Mesothelial cell of epicardium (in vitro differentiated cells): Measurements from ENCODE around the gene TRAF2. TPM values are rescaled to one million over a fixed set of nuclear protein-coding genes. Genes with fewer than 3 reads are reported as not detected.

ENCODE experiments used
- DNase-seq, 2 experiments: peaks; one replicate each; pipeline ENCODE4 v3.0.0; 2021; ENCODE audit warnings: low spot score in 2 of 2; ENCODE audit not compliant: unreplicated experiment in 2 of 2
- H3K27ac Mint-ChIP-seq: 2 replicates; pipeline ENCODE4 v1.8.0; 2021; ENCODE audit warnings: mixed read lengths
- H3K27me3 Mint-ChIP-seq: 2 replicates; pipeline ENCODE4 v1.8.0; 2021; ENCODE audit warnings: low read depth, mixed read lengths
- H3K36me3 Mint-ChIP-seq: 2 replicates; pipeline ENCODE4 v1.8.0; 2021; ENCODE audit warnings: mixed read lengths
- H3K4me1 Mint-ChIP-seq: 2 replicates; pipeline ENCODE4 v1.8.0; 2021; ENCODE audit warnings: mixed read lengths
- H3K4me3 Mint-ChIP-seq: 2 replicates; pipeline ENCODE4 v1.8.0; 2021; ENCODE audit warnings: mild to moderate bottlenecking, moderate library complexity, mixed read lengths
- H3K9me3 Mint-ChIP-seq: 2 replicates; pipeline ENCODE4 v1.8.0; 2021; ENCODE audit warnings: mixed read lengths
- total RNA-seq: library from RNA; stranded (reverse); gene quantifications from 3 replicates; pipeline ENCODE4 v1.2.1, GENCODE V29; 2021
- TF ChIP-seq, protein P1 (sequence below): fragments of 200-600 bp; sonication (generic); IDR thresholded peaks from one replicate; pipeline ENCODE4 v1.5.0; 2021; ENCODE audit warnings: antibody characterized with exemption; ENCODE audit not compliant: unreplicated experiment

TRAF2 gene
- total RNA-seq, 1 donor from 2014 or later = 17.4 TPM

DNA sequence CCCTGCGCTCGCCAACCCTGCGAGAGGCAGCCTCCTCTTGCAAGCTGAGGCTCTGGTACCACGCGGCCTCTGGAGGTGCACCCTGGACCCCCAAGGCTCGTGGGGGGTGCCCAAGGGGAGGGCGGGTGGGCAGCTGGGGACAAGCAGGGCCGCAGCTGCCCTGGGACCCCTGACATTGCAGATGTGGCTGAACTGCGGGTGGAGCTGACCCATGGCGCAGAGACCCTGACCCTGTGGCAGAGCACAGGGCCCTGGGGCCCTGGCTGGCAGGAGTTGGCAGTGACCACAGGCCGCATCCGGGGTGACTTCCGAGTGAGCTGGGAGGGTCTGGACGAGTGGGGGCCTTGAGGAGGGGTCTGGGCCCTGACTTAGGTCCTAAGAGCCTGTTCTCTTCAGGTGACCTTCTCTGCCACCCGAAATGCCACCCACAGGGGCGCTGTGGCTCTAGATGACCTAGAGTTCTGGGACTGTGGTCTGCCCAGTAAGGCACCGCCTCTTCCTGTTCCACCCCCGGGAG lies 32.7 kb upstream of the TRAF2 start:
- no peaks in the 10 kb centered on the region for H3K9me3 Mint-ChIP-seq
- H3K4me3 Mint-ChIP-seq = no peak overlapping the region
- TF ChIP-seq, protein P1, sequence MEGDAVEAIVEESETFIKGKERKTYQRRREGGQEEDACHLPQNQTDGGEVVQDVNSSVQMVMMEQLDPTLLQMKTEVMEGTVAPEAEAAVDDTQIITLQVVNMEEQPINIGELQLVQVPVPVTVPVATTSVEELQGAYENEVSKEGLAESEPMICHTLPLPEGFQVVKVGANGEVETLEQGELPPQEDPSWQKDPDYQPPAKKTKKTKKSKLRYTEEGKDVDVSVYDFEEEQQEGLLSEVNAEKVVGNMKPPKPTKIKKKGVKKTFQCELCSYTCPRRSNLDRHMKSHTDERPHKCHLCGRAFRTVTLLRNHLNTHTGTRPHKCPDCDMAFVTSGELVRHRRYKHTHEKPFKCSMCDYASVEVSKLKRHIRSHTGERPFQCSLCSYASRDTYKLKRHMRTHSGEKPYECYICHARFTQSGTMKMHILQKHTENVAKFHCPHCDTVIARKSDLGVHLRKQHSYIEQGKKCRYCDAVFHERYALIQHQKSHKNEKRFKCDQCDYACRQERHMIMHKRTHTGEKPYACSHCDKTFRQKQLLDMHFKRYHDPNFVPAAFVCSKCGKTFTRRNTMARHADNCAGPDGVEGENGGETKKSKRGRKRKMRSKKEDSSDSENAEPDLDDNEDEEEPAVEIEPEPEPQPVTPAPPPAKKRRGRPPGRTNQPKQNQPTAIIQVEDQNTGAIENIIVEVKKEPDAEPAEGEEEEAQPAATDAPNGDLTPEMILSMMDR = no peak
- H3K27me3 Mint-ChIP-seq = no peaks in the 10 kb centered on the region
- H3K27ac Mint-ChIP-seq = no peak overlapping the region
- H3K36me3 Mint-ChIP-seq = no peaks in the 10 kb centered on the region
- peaks cover 5% of the 10 kb centered on the region for H3K4me1 Mint-ChIP-seq
- no peak for DNase-seq

DNA sequence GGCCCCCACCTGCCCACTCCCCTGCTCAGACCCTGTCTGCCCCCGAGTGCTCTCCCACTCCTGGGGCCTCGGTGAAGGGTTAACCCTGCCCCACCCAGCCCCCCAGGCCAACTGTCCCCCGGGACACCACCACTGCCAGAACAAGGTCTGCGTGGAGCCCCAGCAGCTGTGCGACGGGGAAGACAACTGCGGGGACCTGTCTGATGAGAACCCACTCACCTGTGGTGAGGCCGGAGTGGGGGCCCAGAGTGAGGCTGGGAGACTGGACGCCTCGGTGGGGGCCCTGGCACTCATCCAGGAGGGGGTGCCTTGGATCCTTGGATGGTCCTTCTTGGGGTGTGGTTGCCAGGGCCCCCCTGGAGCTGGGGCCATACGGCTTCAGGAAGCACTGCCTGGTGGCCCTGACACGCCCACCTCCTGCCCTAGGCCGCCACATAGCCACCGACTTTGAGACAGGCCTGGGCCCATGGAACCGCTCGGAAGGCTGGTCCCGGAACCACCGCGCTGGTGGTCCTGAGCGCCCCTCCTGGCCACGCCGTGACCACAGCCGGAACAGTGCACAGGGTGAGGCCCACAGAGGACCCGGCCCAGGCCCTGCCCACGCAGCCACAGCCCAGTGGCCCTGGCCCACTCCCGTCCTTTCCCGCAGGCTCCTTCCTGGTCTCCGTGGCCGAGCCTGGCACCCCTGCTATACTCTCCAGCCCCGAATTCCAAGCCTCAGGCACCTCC lies 32.0 kb upstream of the TRAF2 start:
- no peaks in the 10 kb centered on the region for H3K27me3 Mint-ChIP-seq
- H3K27ac Mint-ChIP-seq = no peak overlapping the region
- H3K9me3 Mint-ChIP-seq = no peaks in the 10 kb centered on the region
- TF ChIP-seq, protein P1 = no peak
- H3K4me1 Mint-ChIP-seq = peaks cover 5% of the 10 kb centered on the region
- no peak overlapping the region for H3K4me3 Mint-ChIP-seq
- DNase-seq = peak in 1 of 2 experiments; percentile 19
- H3K36me3 Mint-ChIP-seq = no peaks in the 10 kb centered on the region

DNA sequence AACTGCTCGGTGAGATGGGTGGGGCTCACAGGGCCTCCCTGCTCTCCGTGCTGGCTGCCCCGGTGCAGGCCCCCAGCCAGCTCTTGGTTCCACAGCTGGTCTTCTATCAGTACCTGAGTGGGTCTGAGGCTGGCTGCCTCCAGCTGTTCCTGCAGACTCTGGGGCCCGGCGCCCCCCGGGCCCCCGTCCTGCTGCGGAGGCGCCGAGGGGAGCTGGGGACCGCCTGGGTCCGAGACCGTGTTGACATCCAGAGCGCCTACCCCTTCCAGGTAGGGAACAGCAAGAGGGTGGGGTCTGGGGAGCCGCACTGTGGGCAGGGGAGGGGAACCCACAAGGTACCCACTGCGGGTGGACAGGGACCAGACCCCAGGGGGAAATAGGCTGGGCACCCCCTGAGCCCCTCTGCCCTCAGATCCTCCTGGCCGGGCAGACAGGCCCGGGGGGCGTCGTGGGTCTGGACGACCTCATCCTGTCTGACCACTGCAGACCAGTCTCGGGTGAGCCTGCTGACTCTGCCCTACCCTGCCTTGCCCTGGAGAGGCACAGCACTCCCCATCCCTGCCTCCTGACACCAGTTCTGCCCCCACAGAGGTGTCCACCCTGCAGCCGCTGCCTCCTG lies 31.4 kb upstream of the TRAF2 start:
- Mint-ChIP-seq H3K36me3 (no peaks in the 10 kb centered on the region), H3K27ac (no peak overlapping the region), H3K27me3 (no peaks in the 10 kb centered on the region), H3K4me1 (peaks cover 3% of the 10 kb centered on the region), H3K4me3 (no peak overlapping the region), H3K9me3 (no peaks in the 10 kb centered on the region)
- TF ChIP-seq, protein P1 = no peak
- DNase-seq = peak in 1 of 2 experiments; percentile 19

DNA sequence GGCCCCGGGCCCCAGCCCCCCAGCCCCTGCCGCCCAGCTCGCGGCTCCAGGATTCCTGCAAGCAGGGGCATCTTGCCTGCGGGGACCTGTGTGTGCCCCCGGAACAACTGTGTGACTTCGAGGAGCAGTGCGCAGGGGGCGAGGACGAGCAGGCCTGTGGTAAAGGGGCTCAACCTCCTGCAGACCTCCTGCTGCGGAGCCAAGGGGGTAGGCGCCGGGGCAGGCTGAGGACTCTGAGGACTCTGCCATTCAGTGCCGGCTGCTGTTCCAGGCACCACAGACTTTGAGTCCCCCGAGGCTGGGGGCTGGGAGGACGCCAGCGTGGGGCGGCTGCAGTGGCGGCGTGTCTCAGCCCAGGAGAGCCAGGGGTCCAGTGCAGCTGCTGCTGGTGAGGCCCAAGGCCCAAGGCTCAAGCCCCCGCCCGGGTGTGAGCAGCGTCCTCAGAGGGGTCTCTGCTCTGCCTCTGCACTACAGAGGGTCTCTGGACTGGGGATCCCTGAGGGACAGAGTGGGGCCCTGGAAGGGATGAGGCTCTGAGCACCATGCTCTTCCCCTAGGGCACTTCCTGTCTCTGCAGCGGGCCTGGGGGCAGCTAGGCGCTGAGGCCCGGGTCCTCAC lies 30.7 kb upstream of the TRAF2 start:
- H3K9me3 Mint-ChIP-seq = no peaks in the 10 kb centered on the region
- no peaks in the 10 kb centered on the region for H3K27me3 Mint-ChIP-seq
- no peak overlapping the region for H3K27ac Mint-ChIP-seq
- no peaks in the 10 kb centered on the region for H3K36me3 Mint-ChIP-seq
- no peak overlapping the region for H3K4me3 Mint-ChIP-seq
- no peaks in the 10 kb centered on the region for H3K4me1 Mint-ChIP-seq
- TF ChIP-seq, protein P1 = no peak
- DNase-seq = no peak

DNA sequence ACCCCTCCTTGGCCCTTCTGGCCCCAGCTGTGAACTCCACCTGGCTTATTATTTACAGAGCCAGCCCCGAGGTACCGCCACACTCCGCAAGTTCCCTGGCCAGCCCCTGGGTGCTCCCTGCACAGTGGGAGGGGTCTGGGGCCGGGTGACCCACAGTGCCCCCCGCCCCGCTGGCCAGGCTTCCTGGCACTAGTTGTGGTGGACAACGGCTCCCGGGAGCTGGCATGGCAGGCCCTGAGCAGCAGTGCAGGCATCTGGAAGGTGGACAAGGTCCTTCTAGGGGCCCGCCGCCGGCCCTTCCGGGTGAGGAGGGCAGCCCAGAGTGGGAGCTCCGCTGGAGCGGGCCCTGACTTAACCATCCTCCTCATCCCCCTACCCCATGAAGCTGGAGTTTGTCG lies 30.2 kb upstream of the TRAF2 start:
- TF ChIP-seq, protein P1 = no peak
- Mint-ChIP-seq H3K27ac (no peak overlapping the region), H3K36me3 (no peaks in the 10 kb centered on the region), H3K4me1 (no peaks in the 10 kb centered on the region), H3K27me3 (no peaks in the 10 kb centered on the region), H3K9me3 (no peaks in the 10 kb centered on the region), H3K4me3 (no peak overlapping the region)
- peak in 1 of 2 experiments; percentile 19 for DNase-seq
